SIG-M5 (cell line): ENCODE results near the gene LRRC49.
A peak's percentile ranks its signal among the peaks of the same experiment; 100 is the strongest.
"Not testable (repeated sequence)": the region's sequence is repeated elsewhere in the genome, so short reads cannot be mapped to it uniquely, and the experiment has no call there.

Experiments used
- DNase-seq: peaks from one replicate; lab custom pipeline; 2025; lab: John Stamatoyannopoulos, UW

The LRRC49 gene

GRCh38 chr15:70892002-70892911 lies at the start of gene LRRC49, which contains the start of gene THAP10:
Gene LRRC49 (plus strand): TSS chr15:70892826. CDS start chr15:70892895, 69 bp downstream.
Gene THAP10 (minus strand): TSS chr15:70892433. CDS start chr15:70892272, 161 bp downstream.
- DNase-seq, result peak; percentile 18

- DNase-seq, result no peak
These were observed 46.8 kb upstream of the LRRC49 start for GRCh38 chr15:70845602-70846360.

GRCh38 chr15:70851889-70852288 lies 40.7 kb upstream of the LRRC49 start:
- DNase-seq, result no peak

- no peak for DNase-seq
These were observed 39.9 kb upstream of the LRRC49 start for GRCh38 chr15:70852501-70853317.

- DNase-seq, result no peak
These were observed 39.2 kb upstream of the LRRC49 start for GRCh38 chr15:70853318-70853972.

- DNase-seq, result no peak
These were observed 38.5 kb upstream of the LRRC49 start, which contains the start of gene LARP6 for GRCh38 chr15:70853973-70854665. Gene LARP6 (minus strand): TSS chr15:70854157. CDS start chr15:70854088, 69 bp downstream.

GRCh38 chr15:70854666-70854976 lies 38.0 kb upstream of the LRRC49 start:
- DNase-seq, result no peak

GRCh38 chr15:70855764-70856163 lies 36.9 kb upstream of the LRRC49 start:
- no peak for DNase-seq

GRCh38 chr15:70856177-70856883 lies 36.3 kb upstream of the LRRC49 start:
- no peak for DNase-seq

- DNase-seq, result no peak
These were observed 35.6 kb upstream of the LRRC49 start for GRCh38 chr15:70856884-70857561.

GRCh38 chr15:70857562-70858285 lies 34.9 kb upstream of the LRRC49 start:
- no peak for DNase-seq

- not testable (repeated sequence) for DNase-seq
These were observed 33.9 kb upstream of the LRRC49 start for GRCh38 chr15:70858614-70859321.

- no peak for DNase-seq
These were observed 33.2 kb upstream of the LRRC49 start for GRCh38 chr15:70859322-70859908.

- DNase-seq, result no peak
These were observed 32.6 kb upstream of the LRRC49 start for GRCh38 chr15:70859998-70860397.

- no peak for DNase-seq
These were observed 29.0 kb upstream of the LRRC49 start for GRCh38 chr15:70863450-70864218.

GRCh38 chr15:70866982-70867641 lies 25.5 kb upstream of the LRRC49 start:
- DNase-seq, result no peak
